Activated CD4-positive, alpha-beta T cell treated with anti-CD3 and anti-CD28 coated beads, Interleukin-2, amount 50 U/mL, for 4 hours (primary cell): Measurements from ENCODE around the gene RAB12.
"Not testable (repeated sequence)": the region's sequence is repeated elsewhere in the genome, so short reads cannot be mapped to it uniquely, and the experiment has no call there.

Source experiments
- DNase-seq, 2 experiments: peaks; one replicate each; pipeline ENCODE4 v3.0.0-alpha.2; 2020

Gene RAB12

GRCh38 chr18:8614875-8615274 is 5.6 kb downstream of the RAB12 start:
- no peak for DNase-seq

- no peak for DNase-seq
These were observed 6.3 kb downstream of the RAB12 start for GRCh38 chr18:8615397-8616027.

GRCh38 chr18:8616028-8616401 is 6.8 kb downstream of the RAB12 start:
- no peak for DNase-seq

GRCh38 chr18:8617907-8618306 is 8.7 kb downstream of the RAB12 start:
- no peak for DNase-seq

GRCh38 chr18:8619041-8619440 is 9.8 kb downstream of the RAB12 start:
- no peak for DNase-seq

GRCh38 chr18:8619835-8620577 is 10.8 kb downstream of the RAB12 start:
- DNase-seq: no peak

- DNase-seq: no peak
These were observed 11.6 kb downstream of the RAB12 start for GRCh38 chr18:8620845-8621244.

- DNase-seq: not testable (repeated sequence)
These were observed 13.4 kb downstream of the RAB12 start for GRCh38 chr18:8622625-8623024.

GRCh38 chr18:8623549-8624106 is 14.4 kb downstream of the RAB12 start:
- DNase-seq: no peak

- DNase-seq: no peak
These were observed 16.3 kb downstream of the RAB12 start for GRCh38 chr18:8625461-8626092.

- DNase-seq: no peak
These were observed 17.3 kb downstream of the RAB12 start for GRCh38 chr18:8626414-8627106.

GRCh38 chr18:8627107-8627472 is 17.9 kb downstream of the RAB12 start:
- DNase-seq: no peak

GRCh38 chr18:8627540-8627939 is 18.3 kb downstream of the RAB12 start:
- no peak for DNase-seq

- no peak for DNase-seq
These were observed 20.4 kb downstream of the RAB12 start for GRCh38 chr18:8629602-8630001.

- DNase-seq: no peak
These were observed 21.3 kb downstream of the RAB12 start for GRCh38 chr18:8630546-8630945.

GRCh38 chr18:8631265-8631664 is 22.0 kb downstream of the RAB12 start:
- DNase-seq: no peak

GRCh38 chr18:8632386-8632785 is 23.1 kb downstream of the RAB12 start:
- DNase-seq: no peak

GRCh38 chr18:8634508-8634907 is 25.3 kb downstream of the RAB12 start:
- DNase-seq: no peak

GRCh38 chr18:8635087-8635486 is 25.9 kb downstream of the RAB12 start:
- no peak for DNase-seq

- no peak for DNase-seq
These were observed 30.5 kb downstream of the RAB12 start for GRCh38 chr18:8639762-8640161.

GRCh38 chr18:8643326-8643878 is 34.2 kb downstream of the RAB12 start:
- DNase-seq: no peak

GRCh38 chr18:8647359-8647758 is 38.1 kb downstream of the RAB12 start:
- not testable (repeated sequence) for DNase-seq
